Measurements from ENCODE around the gene MTA3.

Gene MTA3

DNA sequence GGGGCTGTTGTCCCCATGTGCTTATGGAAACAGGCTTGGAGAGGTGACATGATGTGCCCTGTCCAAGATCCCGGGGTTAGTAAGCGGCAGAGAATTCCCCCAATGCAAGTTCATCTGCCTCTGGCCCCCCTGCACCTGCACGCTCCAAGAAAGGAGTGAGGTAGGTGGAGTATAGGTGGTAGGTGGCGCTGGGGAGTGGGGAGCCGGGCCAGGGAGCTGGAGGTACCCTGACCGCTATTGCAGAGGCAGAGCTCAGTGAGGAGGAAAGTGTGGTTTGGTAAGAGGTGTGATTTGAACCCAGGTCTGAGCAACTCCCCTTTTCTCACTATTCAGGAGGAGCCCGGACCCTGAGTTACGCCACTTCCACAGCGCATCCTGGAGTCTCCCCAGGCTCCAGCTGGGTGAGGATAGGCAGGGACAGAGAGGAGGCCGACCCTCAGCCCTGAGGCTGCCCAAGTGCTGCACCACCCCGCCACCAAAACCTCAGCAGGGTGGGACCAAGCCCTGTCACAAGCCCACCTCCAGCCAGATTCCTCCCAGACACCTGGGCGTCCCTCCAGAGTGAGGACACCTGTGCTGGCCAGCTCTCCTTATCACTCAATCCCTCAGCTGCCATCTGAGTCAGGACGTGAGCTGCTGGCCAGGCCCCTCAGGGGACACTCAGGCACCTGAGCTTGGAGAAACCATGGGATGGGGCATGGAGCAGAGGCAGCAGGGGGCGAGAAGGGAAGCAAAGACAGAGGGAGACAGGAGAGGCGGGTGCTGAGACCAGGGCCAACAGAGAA, 218.3 kb downstream of the MTA3 start:
- TF ChIP-seq GATA1 (IDR thresholded peaks at IDR 0.05; ENCODE audit: low read depth, low read length): no peak
- DNase-seq: no peak

DNA sequence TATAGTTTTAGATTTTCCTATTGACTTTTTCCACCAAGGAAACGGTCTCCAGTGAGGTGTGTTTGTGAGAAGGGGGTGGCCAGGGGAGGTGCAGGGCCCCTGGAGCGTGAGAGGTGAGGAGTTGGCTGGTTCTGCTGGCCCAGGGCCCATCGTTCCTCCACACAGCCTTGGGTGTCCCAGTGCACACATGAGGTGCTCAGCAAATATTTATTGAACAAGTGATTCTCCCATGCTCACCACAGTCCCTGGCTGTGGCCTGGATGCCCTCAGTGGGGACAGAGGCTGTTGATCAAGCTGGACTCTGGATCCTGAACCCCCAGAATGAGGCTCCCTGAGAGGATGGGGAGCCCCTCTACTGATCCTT, 219.0 kb downstream of the MTA3 start:
- TF ChIP-seq POLR2A (IDR thresholded peaks at IDR 0.05; ENCODE audit: low read length) (no peak), GATA1 (IDR thresholded peaks at IDR 0.05; ENCODE audit: low read depth, low read length) (no peak)
- DNase-seq: no peak

DNA sequence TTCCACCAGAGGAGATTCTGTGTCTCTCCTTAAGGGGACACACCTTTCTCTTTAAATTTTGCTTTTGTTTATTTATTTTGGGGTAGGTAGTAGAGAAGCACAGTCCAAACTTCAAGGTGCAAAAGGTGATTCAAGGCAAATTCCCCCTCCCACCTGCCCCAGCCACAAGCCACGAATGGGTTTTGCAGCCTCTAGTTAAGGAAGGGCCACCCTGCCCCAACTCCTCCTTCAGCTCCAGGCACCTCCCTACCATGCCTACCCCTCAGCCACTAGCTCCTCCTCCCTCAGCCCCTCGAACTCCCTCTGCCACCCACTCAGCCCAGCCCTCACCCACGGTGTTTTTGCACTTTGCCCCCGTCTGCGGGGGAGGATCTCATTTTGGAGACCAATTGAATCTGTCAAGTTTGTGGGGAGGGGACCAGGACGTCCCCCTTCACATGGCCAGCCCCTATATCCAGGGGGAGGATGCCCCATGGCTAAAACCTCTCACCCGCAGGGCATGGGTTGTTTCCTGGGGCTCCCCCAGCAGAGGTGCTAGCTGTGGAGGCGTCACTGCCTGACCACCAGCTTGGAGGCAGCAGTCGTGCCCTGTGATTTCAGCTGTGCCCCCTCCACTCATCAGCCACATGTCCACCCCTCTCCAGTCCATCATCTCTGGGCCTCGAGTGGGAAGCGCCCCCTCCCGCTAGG, 219.5 kb downstream of the MTA3 start:
- no peak for DNase-seq

DNA sequence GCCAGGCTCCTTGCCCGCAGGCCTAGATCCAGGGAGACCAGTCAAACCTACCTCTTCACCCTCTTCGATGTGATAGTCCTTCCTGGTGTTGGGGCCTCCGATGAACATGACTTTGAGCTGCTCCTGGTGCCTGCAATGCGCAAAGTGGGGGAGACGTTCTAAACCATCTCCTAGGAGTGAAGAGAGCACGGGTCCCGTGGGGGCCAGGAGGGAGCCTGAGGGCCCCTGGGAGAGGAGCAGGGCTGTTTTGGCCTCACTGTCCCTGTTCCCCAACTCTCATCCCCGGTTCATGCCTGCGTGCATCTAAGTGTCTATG, 220.0 kb downstream of the MTA3 start:
- TF ChIP-seq GATA1 (IDR thresholded peaks at IDR 0.05; ENCODE audit: low read depth, low read length) (no peak), POLR2A (IDR thresholded peaks at IDR 0.05; ENCODE audit: low read length) (no peak)
- no peak for DNase-seq

More for the DNA sequence above, 219.5 kb downstream of the MTA3 start:
- TF ChIP-seq POLR2A (IDR thresholded peaks at IDR 0.05; ENCODE audit: low read length): no peak
- no peak for TF ChIP-seq GATA1 (IDR thresholded peaks at IDR 0.05; ENCODE audit: low read depth, low read length)

DNA sequence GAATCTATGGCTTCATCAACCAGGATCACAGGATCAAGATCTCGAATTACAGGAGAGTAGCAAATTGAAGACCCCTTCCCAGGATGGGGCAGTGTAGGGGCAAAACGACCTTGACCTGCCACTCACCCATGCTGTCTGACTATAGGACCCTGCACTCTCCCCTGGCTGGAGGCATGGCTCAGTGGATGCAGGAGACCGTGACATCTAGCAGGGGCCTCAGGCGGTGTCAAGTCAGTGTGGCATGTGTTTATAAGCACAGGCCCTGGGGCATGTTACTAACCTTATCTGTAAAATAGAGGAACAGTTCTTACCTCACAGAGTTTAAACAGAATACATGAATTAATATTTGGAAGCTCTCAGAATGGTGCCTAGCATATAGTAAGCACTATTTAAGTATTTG, 220.4 kb downstream of the MTA3 start:
- no peak for TF ChIP-seq GATA1 (IDR thresholded peaks at IDR 0.05; ENCODE audit: low read depth, low read length)
- no peak for TF ChIP-seq POLR2A (IDR thresholded peaks at IDR 0.05; ENCODE audit: low read length)
- DNase-seq: no peak

DNA sequence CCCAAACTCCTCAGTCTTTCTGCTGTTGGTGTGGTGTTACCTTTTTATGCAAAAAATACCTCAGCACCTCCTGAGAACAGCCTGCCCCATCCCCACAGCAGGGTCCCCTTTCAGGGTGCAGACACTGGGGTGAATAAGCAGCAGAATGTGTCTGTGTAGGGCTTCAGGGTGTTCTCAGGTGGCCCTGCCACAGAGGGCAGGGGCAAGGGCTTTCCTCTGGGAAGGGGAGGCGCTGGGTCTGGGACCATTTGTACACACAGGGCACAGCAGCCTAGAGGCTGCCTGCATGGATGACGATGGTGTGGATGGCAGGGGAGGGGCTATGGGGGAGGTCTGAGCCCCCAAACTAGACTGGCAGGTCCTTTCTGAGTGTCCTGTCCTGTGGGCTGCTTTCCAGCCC, 221.3 kb downstream of the MTA3 start:
- no peak for DNase-seq
- no peak for TF ChIP-seq GATA1 (IDR thresholded peaks at IDR 0.05; ENCODE audit: low read depth, low read length)
- no peak for TF ChIP-seq POLR2A (IDR thresholded peaks at IDR 0.05; ENCODE audit: low read length)

DNA sequence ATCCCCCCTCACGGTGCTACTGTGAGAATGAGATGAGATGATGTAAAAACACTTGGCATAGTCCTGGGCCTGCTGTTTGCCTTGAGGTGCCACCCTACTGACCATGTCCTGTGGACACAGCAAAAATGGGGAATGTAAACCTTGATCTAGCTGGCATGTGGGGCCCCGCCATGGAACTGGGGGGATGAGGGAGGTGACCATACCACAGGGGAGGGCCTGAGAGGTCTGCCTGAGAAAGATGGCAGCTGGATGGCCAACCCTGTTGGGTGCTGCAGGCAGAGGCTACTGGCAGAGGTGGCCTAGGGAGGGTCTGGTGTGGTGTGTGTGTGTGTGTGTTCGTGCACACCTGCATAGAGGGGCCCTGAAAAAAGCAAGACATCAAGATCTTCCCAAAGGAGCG, 223.2 kb downstream of the MTA3 start:
- DNase-seq: no peak
- TF ChIP-seq GATA1 (IDR thresholded peaks at IDR 0.05; ENCODE audit: low read depth, low read length) (no peak), POLR2A (IDR thresholded peaks at IDR 0.05; ENCODE audit: low read length) (no peak)

DNA sequence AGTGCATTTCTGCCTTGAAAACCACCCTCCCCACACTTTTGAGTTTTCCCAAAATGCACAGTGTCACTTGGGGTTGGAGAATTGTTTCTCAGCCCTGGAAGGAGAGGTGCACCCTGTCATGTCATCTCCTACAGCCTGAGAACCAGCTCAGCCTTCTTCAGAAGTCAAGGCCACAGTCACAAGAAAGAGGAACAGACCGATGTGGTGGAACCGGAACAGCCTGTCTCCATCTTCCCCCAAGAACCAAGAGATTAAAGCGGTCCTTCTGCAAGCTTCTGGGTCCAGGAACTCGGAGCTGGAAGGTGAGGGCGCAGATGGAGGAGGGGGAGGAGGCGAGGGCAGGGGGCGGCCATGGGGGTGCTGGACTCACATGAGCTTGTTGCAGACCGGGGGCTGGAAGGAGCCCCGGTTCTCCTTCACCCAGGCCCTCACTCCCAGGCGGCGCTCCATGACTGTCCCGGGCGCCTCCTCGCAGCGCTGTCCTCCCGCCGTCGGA, 223.7 kb downstream of the MTA3 start:
- DNase-seq: no peak
- no peak for TF ChIP-seq GATA1 (IDR thresholded peaks at IDR 0.05; ENCODE audit: low read depth, low read length)
- TF ChIP-seq POLR2A (IDR thresholded peaks at IDR 0.05; ENCODE audit: low read length): no peak

DNA sequence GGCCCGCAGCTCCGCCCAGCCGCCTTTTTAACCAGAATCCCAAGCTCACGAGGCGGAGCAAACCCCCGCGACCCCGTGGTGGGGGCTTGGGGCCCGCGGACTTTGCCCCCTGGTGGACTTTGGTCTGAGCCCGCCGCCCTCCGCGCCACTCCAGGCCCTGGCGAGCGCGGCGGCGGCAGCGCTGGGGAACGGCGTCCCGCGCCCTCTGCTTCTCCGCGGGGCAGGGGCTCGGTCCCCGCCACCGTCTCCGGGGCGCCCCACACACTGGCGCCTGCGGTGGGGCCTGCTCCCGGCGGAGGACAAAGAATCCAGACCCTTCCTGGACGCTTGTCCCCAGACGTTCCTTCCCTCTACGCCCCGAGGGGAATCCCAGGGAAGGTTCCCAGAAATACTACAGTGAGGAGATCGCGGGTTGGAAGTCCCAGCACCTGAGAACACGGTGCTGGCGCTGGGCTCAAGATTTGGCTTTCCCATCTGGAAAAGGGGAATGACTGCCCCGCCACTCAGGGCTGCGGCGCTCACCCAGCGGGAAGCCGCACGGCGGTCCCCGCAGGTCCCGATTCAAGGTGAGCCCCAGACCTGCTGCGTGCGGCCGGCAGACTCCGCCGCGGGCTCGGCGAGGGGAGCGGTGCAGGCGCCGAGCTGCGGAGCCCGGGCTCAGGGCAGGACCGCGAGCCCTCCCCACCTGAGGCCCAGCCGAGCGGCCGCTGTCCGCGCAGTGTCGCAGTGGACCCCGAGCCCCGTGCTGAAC, 224.3 kb downstream of the MTA3 start, which contains the start of gene HAAO:
Gene HAAO, minus strand, starts transcription at position 1 of the 751 bp plus-strand sequence. CDS start 47 bp downstream, outside the sequence.
- DNase-seq: no peak
- TF ChIP-seq POLR2A (IDR thresholded peaks at IDR 0.05; ENCODE audit: low read length) (no peak), GATA1 (IDR thresholded peaks at IDR 0.05; ENCODE audit: low read depth, low read length) (no peak)

DNA sequence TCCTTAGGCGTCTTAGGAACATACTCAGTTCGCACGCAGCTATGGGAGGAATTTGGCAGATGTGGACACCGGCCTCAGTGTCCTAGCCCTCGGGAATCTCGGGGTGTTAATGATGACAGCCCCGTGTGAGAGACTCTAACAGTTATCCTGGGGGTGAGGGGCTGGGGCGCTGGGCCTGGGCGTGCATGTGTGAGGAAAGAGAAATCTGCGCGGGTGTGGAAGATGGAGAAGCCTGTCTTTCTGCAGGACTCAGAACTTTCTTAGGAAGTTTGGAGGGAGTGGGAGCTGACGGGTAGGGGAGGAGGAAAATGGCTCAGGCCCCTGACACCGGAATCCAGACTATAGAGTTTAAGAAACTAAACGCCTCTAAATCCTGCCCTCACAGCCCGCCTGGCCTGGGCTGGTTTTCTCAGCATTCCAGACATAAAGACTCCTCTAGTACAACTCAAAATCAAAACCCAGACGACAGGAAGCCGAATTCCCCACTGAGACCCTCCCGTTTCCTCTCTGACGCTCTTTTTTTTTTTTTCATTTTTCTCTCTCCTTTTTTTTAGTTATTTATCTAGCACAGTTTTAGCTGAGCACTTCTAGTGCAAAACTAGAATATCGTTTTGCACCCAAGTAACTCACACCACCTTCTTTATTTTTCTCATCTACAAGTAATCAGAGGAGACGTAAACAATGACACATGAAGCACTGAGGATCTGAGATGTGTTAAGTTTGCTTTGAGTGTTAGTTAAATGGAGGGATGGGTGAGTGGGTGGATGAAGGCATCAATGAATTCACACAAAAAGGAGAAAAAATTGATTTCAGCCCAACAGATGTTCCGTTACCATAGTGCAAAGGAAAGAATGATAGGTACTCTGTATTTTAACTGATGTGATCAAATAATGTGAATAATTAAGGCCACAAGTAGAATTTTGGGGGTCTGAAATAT, 225.2 kb downstream of the MTA3 start:
- DNase-seq: no peak
- TF ChIP-seq POLR2A (IDR thresholded peaks at IDR 0.05; ENCODE audit: low read length) (no peak), GATA1 (IDR thresholded peaks at IDR 0.05; ENCODE audit: low read depth, low read length) (no peak)

DNA sequence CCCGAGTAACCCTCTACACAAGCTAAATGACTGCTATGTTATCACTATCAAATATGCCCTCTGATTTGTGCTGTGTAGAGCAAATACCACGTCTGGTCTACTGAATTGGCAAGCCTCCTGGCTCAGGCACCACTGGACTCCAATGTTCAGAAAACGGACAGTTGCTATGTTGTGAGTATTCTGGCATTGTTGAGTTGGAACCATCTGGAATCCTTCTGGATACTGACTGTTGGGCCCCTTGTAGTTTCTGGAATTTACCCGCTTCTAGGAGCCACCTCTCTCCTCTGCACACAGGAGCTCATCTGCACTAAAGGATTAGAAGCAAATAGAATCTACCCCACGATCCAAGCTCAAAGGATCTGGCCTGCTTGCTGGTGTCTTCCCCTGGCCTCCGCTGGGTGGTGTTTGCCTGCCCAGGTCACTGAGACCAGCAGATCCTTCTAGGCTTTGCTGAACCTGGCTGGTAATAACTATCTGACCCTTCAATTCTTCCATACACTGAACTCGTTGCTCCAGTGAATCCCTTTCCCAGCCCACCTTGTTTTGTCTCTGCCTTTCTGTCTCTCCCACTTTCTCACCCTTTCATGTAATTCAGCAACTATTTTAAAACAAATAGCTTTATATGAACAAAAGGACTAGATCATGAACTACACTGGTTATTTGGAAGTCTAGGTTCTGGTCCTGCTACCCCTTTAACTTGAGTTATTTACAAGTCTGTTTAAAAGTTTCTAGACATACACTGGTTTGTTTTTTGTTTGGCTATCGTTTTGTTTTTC, 226.0 kb downstream of the MTA3 start:
- no peak for TF ChIP-seq POLR2A (IDR thresholded peaks at IDR 0.05; ENCODE audit: low read length)
- no peak for TF ChIP-seq GATA1 (IDR thresholded peaks at IDR 0.05; ENCODE audit: low read depth, low read length)
- DNase-seq: no peak

DNA sequence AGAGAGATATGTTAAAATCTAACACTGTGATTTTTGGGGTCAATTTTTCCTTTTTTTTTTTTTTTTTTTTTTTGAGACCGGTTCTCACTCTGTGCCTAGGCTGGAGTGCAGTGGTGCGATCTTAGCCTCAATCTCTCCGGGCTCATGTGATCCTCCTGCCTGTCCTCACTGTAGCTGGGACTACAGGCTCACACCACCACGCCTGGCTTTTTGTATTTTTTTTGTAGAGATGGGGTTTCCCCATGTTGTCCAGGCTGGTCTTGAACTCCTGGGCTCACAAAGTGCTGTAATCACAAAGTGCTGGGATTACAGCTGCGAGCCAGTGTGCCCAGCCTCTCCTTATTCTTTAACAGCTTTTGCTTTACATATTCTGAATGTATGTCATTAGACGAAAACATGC, 226.8 kb downstream of the MTA3 start:
- TF ChIP-seq POLR2A (IDR thresholded peaks at IDR 0.05; ENCODE audit: low read length) (no peak), GATA1 (IDR thresholded peaks at IDR 0.05; ENCODE audit: low read depth, low read length) (no peak)
- no peak for DNase-seq

All from erythroblast (primary cell).